SK-N-SH (cell line): ENCODE data around the gene ZBTB24.

Experiments used
- ELF1 ChIP-seq: IDR thresholded peaks from 2 replicates; pipeline ENCODE4 v1.4.0; 2012
- NFIC ChIP-seq: IDR thresholded peaks from 2 replicates; pipeline ENCODE4 v1.4.0; 2012; ENCODE audit warnings: borderline replicate concordance
- NRF1 ChIP-seq: IDR thresholded peaks from 2 replicates; pipeline ENCODE4 v1.6.1; 2012; ENCODE audit warnings: low read depth, mild to moderate bottlenecking, low read length
- POLR2AphosphoS5 ChIP-seq: IDR thresholded peaks from 2 replicates; pipeline ENCODE4 v1.6.1; 2012; ENCODE audit warnings: low read depth, low read length
- RCOR1 ChIP-seq: fragments of 150-350 bp; IDR thresholded peaks from 2 replicates; pipeline ENCODE4 v1.6.1; 2017; ENCODE audit warnings: antibody characterized with exemption, low read length
- RFX5 ChIP-seq: IDR thresholded peaks from 2 replicates; pipeline ENCODE4 v1.6.1; 2012; ENCODE audit warnings: mild to moderate bottlenecking, improper control_type of control experiment, low read length
- RXRA ChIP-seq: IDR thresholded peaks from 2 replicates; pipeline ENCODE4 v1.4.0; 2012; ENCODE audit warnings: low read depth, mild to moderate bottlenecking, borderline replicate concordance
- SMC3 ChIP-seq: IDR thresholded peaks from 2 replicates; pipeline ENCODE4 v1.6.1; 2012; ENCODE audit warnings: low read depth, low read length, improper control_type of control experiment
- YY1 ChIP-seq: IDR thresholded peaks from 2 replicates; pipeline ENCODE4 v1.4.0; 2012; ENCODE audit warnings: low read depth, mild to moderate bottlenecking
- TF ChIP-seq, protein P1 (sequence below): fragments of 200-600 bp; sonication (generic); IDR thresholded peaks from 2 replicates; pipeline ENCODE4 v1.6.1; 2017; ENCODE audit warnings: antibody characterized with exemption, mild to moderate bottlenecking, moderate library complexity
- TF ChIP-seq, protein P2 (sequence below): IDR thresholded peaks from 2 replicates; pipeline ENCODE4 v1.6.1; 2012; ENCODE audit warnings: mild to moderate bottlenecking, low read depth, low read length, moderate library complexity

DNA sequence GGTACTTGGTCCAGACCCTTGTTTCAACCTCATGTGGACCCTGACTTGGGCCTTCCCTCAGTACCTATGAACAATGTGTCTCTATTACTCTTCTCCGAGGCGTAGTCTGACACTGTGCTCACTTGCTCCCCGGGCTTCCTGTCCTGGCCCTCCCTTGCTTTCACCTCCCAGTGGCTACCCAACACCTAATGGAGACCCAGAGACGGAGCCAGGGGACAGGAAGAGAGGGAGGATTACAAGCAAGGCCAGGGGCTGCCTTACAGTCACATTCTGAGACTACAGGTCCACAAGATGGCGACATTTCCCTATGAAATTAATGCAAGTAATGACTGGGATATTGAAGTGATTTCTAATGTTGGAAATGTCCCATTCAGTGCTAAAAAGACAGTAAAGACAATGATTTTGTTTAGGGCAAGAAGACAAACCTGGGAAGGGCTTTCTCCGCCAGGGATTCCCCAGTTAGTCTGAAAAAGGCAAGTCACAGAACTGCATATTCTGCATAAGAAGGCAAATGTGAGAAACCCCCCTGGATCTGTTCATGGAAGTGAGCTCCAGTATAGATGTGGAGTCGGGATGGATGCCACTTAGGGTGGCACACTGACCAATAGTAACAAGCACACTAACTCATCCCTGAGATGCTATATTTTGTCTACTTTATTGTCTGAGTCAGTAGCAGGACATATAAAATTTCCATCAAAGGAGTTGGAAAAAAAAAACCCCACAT is 44.0 kb upstream of the ZBTB24 start:
- no peak for TF ChIP-seq POLR2AphosphoS5
- TF ChIP-seq NFIC: no peak
- TF ChIP-seq ELF1: no peak
- TF ChIP-seq, protein P1, sequence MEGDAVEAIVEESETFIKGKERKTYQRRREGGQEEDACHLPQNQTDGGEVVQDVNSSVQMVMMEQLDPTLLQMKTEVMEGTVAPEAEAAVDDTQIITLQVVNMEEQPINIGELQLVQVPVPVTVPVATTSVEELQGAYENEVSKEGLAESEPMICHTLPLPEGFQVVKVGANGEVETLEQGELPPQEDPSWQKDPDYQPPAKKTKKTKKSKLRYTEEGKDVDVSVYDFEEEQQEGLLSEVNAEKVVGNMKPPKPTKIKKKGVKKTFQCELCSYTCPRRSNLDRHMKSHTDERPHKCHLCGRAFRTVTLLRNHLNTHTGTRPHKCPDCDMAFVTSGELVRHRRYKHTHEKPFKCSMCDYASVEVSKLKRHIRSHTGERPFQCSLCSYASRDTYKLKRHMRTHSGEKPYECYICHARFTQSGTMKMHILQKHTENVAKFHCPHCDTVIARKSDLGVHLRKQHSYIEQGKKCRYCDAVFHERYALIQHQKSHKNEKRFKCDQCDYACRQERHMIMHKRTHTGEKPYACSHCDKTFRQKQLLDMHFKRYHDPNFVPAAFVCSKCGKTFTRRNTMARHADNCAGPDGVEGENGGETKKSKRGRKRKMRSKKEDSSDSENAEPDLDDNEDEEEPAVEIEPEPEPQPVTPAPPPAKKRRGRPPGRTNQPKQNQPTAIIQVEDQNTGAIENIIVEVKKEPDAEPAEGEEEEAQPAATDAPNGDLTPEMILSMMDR: peak; percentile 73
- peak; percentile 72 for TF ChIP-seq SMC3
- TF ChIP-seq RCOR1: no peak
- TF ChIP-seq YY1: no peak
- TF ChIP-seq, protein P2, sequence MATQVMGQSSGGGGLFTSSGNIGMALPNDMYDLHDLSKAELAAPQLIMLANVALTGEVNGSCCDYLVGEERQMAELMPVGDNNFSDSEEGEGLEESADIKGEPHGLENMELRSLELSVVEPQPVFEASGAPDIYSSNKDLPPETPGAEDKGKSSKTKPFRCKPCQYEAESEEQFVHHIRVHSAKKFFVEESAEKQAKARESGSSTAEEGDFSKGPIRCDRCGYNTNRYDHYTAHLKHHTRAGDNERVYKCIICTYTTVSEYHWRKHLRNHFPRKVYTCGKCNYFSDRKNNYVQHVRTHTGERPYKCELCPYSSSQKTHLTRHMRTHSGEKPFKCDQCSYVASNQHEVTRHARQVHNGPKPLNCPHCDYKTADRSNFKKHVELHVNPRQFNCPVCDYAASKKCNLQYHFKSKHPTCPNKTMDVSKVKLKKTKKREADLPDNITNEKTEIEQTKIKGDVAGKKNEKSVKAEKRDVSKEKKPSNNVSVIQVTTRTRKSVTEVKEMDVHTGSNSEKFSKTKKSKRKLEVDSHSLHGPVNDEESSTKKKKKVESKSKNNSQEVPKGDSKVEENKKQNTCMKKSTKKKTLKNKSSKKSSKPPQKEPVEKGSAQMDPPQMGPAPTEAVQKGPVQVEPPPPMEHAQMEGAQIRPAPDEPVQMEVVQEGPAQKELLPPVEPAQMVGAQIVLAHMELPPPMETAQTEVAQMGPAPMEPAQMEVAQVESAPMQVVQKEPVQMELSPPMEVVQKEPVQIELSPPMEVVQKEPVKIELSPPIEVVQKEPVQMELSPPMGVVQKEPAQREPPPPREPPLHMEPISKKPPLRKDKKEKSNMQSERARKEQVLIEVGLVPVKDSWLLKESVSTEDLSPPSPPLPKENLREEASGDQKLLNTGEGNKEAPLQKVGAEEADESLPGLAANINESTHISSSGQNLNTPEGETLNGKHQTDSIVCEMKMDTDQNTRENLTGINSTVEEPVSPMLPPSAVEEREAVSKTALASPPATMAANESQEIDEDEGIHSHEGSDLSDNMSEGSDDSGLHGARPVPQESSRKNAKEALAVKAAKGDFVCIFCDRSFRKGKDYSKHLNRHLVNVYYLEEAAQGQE: no peak
- no peak for TF ChIP-seq NRF1
- TF ChIP-seq RXRA: no peak
- TF ChIP-seq RFX5: no peak
